Effector CD4-positive, alpha-beta T cell (primary cell): ENCODE data around the gene PXK.
"Not testable (repeated sequence)": the region's sequence is repeated elsewhere in the genome, so short reads cannot be mapped to it uniquely, and the experiment has no call there.

Source experiments
- DNase-seq: peaks from one replicate; pipeline ENCODE4 v3.0.0-alpha.2; 2020

Gene PXK

DNA sequence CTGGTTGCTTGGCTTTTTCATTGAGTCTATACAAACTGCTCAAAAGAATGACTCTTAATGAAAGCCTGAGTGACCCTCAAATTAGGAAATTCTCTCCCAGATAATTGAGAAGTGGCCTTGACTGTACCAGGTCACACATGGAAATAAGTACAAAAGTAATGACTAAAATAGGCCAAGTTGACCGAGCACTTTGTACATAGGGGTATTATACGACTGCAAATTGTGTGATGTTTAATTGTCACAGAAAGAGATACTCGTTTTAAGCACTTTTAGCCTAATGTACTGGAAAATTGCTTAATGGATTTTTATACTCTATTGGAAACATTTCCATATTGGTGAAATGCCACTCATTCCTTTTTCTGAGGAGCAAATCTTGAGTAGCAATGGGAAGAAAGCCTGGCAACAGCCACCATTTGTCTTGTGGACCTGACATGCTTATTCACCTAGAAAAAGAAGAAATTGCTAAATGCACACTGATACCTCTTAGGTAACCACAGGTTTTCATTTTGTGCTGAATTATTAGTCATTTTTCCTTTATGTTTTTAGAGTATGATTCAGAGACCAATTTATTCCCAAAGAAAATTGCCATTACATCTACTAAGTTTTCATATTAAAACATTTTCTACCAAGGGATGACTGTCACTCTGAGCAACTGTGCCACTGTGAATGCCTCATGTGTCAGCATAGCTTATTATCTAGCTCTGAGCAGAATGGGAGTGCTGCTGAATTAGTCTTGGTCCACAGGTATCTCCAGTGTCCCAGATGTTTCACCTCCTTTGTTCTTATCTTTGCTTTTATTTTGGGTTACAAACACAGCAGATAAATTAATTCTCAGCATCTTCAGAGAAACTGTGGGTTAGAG, 8.9 kb upstream of the PXK start:
- no peak for DNase-seq

DNA sequence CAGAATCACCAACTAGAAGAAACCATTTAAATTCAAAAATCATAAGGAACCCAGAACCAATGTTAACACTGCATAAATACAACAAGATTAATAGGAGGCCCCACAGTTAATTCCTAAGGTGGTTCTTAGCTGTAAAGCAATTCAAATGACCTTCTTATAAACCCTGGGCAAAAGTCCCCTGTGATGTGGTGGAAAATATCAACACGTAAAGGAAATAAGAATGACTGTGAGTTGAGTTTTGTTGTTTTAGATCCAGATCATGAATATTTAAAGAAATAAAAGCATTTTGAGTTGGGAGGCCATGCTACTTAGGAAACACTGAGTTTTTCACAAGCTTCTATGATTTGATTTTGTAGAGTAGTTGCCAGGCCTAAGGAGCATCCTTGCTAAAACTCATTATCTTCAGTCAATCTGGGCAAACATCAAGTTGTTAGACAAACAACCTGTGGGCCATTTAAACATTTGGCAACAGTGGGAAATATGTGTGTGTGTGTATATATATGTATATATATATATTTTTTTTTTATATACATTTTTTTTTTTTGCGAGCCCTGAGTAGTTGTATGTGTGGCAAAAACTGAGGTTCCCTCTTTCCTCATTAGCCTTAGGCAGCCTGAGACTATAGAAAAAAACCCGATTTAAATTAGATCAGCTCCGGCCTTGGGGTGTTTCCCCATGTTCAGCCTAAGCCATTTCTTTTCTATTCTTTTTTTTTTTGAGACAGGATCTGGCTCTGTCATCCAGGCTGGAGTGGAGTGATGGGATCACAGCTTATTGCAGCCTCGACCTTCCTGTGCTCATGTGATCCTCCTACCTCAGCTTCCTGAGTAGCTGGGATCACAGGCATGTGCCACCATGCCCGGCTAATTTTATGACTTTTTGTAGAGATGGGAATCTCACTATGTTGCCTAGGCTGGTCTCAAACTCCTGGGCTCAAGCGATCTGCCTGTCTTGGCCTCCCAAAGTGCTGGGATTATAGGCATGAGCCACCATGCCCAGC, 8.0 kb upstream of the PXK start:
- no peak for DNase-seq

GRCh38 chr3:58325525-58325992, 7.1 kb upstream of the PXK start:
- no peak for DNase-seq

DNA sequence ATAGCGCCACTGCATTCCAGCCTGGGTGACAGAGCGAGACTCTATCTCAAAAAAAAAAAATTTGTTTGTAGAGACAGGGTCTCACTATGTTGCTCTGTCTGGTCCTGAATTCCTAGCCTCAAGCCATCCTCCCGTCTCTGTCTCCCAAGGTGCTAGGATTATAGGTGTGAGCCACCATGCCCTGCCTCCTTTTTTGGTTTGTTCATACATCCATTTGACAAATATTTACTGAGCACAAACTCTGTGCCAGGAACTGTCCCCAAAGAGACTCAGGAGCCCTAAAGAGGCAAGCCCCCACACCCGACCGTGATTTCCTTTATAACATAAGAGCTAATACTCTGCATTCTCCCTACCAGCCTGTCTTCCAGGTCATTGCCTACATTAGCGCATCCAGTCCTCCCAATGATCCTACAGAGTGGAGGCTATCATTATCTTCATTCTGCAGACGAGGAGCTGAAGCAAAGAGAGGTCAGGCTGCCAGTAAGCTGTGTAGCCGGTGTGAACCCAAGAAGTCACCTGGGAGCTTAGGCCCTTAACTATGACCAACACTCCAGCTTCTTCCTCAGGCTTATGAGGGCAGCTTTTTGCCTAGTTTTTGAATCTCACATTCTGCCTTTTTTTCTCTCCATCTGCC, 6.3 kb upstream of the PXK start:
- DNase-seq = no peak

- no peak for DNase-seq
Measured at GRCh38 chr3:58329150-58329921, 3.4 kb upstream of the PXK start.

DNA sequence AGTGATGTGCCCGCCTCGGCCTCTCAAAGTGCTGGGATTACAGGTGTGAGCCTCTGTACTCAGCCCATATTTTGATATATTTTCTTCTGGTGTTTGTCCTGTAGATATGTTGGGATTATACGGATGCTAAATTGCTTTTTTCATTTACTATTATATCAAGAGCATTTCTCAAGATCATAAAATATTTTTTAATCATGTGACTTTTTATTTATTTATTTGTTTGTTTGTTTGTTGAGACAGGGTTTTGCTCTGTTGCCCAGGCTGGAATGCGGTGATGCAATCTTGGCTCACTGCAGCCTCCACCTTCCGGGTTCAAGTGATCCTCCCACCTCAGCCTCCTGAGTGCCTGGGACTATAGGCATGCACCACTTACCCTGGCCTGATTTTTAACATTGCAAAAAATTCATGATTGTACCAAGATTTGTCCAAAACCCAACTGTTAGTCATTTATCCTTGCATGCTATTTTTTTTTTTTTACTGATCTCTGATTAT, 2.7 kb upstream of the PXK start:
- DNase-seq = no peak

DNA sequence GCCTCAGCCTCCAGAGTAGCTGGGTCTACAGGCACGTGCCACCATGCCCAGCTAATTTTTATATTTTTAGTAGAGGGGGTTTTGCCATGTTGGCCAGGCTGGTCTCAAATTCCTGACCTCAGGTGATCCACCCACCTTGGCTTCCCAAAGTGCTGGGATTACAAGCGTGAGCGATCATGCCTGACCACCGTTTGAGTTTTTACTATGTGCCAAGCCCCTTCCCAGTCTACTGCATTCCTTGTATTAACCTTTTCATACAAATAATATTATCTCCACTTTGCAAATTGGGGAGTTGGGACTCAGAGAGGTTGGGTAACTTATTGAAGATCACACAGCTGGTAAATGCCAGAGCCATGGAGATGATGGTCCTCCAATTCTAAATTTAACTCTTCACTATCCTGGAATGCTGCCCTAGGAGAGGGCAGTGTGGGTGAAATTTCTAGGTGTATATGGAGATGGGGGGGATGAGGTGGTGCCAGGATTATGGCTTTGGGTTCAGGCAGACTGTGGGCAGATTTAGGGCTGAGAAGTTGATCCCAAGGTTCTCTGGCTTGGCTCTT, 1.0 kb upstream of the PXK start:
- DNase-seq = no peak

DNA sequence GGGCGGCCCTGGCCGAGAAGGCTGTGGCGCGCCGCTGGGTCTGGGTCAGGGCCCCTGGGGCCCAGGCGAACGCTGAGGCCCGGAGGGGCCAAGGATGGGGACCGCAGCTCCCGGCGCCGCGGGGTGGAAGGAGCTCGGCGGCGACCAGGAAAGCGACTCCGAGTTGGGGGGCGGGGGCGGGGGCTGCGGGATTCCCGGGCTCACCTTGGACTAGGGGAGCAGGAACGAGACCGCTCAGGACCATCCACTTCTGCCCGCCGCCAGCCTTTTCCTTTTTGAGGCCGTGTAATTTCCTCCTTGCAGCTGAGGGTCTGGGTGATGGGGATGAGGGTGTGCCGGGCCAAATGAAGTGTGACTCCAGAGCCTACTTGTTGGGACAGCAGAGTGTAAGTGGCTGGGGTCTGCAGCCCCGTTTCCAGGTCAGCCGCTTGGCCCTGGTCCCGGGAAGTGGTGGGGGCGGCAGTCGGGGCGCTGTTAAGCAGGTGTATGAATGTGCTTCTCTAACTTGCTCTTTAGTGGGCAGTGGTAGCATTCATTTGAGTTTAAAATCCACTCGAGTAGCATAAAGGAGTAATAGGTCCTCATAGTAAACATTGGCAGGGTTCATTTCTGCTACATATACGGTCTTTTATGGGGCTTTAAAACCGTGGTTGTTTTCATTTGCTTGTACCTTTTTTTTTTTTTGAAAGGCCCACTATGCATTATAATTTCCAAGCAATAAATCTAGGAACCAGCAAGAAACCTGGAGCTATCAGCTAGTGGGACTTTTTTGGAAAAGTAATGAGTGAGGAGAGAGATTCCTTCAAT, 717 bp downstream of the PXK start:
- DNase-seq = no peak

DNA sequence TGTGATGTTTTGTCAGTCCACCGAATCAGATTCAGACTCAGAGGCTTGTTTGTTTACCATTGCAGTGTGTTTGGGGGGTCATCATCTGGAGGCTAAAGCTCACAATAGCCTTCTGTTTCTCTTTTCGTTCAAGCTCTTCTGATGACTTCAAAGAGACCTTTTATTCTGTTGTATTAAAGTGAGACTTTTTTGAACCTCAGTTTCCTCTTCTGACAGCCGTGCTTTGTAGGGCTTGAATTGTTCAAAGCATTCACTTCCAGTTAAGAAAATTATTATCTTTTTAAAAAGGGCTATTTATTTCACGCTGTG, 1.3 kb downstream of the PXK start:
- no peak for DNase-seq

- DNase-seq = no peak
Measured at GRCh38 chr3:58334506-58334884, 1.8 kb downstream of the PXK start.

DNA sequence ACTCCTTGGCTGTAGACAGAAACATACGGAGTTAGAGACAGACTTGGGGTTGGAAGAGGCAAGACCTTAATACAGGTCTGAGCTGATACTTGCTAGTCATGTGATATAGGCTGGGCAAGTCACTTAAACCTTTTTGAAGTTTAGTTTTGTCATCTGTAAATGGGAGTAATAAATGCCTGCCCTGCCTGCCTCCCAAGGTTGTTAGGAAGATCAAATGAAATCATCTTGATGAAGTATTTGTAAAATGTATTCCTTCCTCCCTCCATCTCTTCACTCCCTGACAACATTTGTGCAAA, 2.9 kb downstream of the PXK start:
- no peak for DNase-seq

GRCh38 chr3:58336135-58336882, 3.6 kb downstream of the PXK start:
- no peak for DNase-seq

DNA sequence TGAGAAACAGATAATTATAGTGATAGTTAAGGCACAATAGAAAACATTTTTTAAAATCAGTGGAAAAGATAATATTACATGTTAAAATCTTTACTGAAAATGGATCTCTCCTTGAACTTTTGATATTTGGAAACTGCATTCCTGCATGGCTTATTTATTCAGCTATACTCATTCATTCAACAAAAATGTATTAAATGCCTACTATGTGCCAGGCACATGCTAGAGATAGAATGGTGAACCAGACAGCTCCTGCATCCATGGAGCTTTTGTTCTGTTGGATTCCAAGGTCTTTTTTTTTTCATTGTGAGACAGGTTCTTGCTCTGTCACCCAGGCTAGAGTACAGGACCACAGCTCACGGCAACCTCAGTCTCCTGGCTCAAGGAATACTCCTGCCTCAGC, 4.5 kb downstream of the PXK start:
- DNase-seq = no peak

GRCh38 chr3:58339146-58339545, 6.5 kb downstream of the PXK start:
- DNase-seq = not testable (repeated sequence)

DNA sequence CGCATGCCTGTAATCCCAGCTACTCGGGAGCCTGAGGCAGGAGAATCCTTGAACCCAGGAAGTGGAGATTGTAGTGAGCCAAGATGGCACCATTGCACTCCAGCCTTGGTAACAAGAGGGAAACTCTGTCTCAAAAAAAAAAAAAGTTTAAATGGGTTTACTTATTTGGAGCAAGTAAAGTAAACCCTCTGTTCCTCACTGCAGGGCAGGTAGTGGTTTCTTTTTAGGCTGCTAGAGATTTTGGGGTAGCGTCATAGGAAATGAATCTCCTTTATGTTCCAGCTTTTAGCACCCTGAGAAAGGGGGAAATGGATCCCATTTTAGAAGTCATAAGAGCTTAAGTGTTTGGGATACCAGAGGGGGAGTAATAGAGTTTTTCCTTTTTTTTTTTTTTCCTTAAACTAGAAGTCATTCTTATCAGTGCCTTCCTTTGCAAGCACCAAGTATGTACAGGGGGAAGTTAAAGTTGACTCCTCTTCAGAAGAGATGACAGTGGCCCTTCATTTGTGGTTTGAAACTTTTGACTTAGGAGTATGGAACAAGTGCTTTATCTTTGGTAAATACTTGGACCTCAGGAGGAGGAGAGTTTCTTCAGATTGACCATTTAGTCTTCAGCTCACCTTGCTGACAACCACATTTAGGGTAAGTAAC, 8.0 kb downstream of the PXK start:
- no peak for DNase-seq

DNA sequence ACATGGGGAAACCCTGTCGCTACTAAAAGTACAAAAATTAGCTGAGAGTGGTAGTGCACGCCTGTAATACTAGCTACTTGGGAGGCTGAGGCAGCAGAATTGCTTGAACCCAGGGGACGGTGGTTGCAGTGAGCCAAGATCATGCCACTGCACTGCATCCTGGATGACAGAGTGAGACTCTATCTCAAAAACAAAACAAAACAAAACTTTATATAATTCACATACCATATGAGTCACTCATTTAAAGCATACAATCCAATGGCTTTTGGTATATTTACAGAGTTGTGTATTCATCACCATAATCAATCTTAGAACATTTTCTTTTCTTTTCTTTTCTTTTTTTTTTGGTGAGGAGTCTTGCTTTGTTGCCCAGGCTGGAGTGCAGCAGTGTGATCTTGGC, 8.7 kb downstream of the PXK start:
- no peak for DNase-seq

- DNase-seq = no peak
Measured at GRCh38 chr3:58342676-58343075, 10.0 kb downstream of the PXK start.

- no peak for DNase-seq
Measured at GRCh38 chr3:58345457-58345856, 12.8 kb downstream of the PXK start.

GRCh38 chr3:58346368-58346767, 13.7 kb downstream of the PXK start:
- DNase-seq = no peak

DNA sequence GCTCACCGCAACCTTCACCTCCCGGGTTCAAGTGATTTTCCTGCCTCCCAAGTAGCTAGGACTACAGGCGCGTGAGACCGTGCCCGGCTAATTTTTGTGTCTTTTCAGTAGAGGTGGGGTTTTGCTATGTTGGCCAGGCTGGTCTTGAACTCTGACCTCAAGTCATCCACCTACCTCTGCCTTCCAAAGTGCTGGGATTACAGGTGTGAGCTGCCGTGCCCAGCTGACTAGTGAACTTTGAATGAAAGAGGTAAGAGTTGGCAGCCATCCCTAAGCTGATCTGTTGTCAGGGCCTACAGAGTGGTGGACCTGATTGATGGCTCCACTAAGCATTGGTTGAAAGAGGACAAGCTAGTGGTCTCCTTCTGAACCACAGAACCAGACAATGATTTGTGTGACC, 15.3 kb downstream of the PXK start:
- DNase-seq = no peak
